HG02571 (cell line): Measurements from ENCODE around the gene KMT2E.

Experiments used
- ATAC-seq: cut with Tn5 transposase; IDR thresholded peaks from one replicate; pipeline ENCODE4 v1.9.1; 2021; ENCODE audit warnings: mild to moderate bottlenecking, moderate library complexity; ENCODE audit not compliant: unreplicated experiment

Gene KMT2E

DNA sequence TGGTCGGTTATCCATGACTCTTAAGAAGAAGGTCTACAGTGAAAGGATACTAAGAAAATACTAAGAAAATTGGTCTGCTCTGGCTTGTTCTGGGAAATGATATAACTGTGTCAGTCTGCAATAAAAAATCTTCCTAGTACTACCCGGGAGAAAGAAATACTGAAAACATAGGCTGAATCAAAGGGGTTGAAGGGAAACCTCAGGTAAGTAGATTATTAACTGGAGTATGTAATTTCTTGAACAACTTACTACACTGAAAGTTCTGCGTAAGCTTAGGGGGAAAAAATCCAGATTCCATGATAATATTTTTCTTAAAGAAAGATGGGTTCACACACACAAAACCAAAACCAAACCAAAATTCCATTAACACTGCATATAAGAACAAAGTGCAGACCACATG lies 143.3 kb downstream of the KMT2E start:
- ATAC-seq, result no peak

DNA sequence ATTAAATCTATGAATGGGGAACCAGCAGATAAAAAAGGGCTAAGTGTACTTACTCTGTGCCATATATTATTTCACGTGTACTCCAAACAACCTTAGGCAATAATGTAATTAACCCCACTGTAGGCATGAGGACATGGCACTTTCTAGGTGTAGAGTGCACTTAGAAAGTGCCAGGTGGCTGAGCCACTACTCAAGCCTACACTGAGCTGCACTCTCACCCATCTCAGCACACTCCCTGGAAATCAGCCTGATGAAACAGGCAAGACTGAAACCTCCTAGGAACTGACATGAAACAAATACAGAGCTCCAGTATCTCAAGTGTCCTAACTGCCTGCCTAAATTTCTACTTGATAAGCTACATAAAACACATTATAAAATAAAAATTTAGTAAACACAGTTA lies 147.4 kb downstream of the KMT2E start:
- ATAC-seq, result no peak
